PFSK-1 (cell line): ENCODE data around the gene TRIP10.

Experiments
- FOXP2 ChIP-seq: optimal IDR thresholded peaks from 2 replicates; pipeline ENCODE3; 2011; ENCODE audit warnings: borderline replicate concordance, control low read depth, inconsistent platforms; ENCODE audit not compliant: insufficient read depth; ENCODE audit errors: extremely low read length, extremely low read depth
- POLR2AphosphoS5 ChIP-seq: IDR thresholded peaks from 2 replicates; pipeline ENCODE4 v1.6.1; 2012; ENCODE audit warnings: low read depth, mild to moderate bottlenecking, control low read depth, low read length, moderate library complexity
- SIN3A ChIP-seq: IDR thresholded peaks from 2 replicates; pipeline ENCODE4 v1.6.1; 2012; ENCODE audit warnings: mild to moderate bottlenecking, low read length, moderate library complexity, borderline replicate concordance; ENCODE audit not compliant: insufficient read depth
- TAF1 ChIP-seq: IDR thresholded peaks from 2 replicates; pipeline ENCODE4 v1.6.1; 2012; ENCODE audit warnings: low read length, control low read depth, borderline replicate concordance; ENCODE audit not compliant: insufficient read depth
- TF ChIP-seq, protein P1 (sequence below), 2 experiments: IDR thresholded peaks; 2 replicates each; pipeline versions ENCODE4 v1.6.1 to v1.8.0; 2011 to 2012; ENCODE audit warnings: low read depth in 2 of 2, low read length in 2 of 2, control low read depth in 1 of 2, inconsistent platforms in 1 of 2, mild to moderate bottlenecking in 1 of 2, moderate library complexity in 1 of 2; ENCODE audit not compliant: insufficient read depth in 1 of 2

TRIP10 gene

DNA sequence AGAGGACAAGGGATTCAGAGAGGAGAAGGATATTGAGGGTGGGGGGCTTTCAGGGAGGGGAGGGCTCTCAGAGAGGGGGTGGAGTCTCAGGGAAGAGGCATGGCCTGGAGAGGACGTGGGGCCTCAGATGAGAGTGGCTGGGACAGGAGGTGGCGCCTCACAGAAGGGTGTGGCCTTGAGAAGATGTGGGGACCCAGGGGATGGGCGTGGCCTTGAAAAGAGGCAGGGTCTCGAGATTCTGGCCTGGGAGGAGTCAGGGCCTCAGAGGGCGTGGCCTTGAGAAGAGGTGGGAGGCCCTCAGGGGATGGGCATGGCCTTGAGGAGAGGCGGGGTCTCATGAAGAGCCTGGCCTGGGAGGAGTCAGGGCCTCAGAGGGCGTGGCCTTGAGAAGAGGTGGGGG lies 45.8 kb upstream of the TRIP10 start:
- TF ChIP-seq, protein P1, sequence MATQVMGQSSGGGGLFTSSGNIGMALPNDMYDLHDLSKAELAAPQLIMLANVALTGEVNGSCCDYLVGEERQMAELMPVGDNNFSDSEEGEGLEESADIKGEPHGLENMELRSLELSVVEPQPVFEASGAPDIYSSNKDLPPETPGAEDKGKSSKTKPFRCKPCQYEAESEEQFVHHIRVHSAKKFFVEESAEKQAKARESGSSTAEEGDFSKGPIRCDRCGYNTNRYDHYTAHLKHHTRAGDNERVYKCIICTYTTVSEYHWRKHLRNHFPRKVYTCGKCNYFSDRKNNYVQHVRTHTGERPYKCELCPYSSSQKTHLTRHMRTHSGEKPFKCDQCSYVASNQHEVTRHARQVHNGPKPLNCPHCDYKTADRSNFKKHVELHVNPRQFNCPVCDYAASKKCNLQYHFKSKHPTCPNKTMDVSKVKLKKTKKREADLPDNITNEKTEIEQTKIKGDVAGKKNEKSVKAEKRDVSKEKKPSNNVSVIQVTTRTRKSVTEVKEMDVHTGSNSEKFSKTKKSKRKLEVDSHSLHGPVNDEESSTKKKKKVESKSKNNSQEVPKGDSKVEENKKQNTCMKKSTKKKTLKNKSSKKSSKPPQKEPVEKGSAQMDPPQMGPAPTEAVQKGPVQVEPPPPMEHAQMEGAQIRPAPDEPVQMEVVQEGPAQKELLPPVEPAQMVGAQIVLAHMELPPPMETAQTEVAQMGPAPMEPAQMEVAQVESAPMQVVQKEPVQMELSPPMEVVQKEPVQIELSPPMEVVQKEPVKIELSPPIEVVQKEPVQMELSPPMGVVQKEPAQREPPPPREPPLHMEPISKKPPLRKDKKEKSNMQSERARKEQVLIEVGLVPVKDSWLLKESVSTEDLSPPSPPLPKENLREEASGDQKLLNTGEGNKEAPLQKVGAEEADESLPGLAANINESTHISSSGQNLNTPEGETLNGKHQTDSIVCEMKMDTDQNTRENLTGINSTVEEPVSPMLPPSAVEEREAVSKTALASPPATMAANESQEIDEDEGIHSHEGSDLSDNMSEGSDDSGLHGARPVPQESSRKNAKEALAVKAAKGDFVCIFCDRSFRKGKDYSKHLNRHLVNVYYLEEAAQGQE (IDR thresholded peaks at IDR 0.05; ENCODE audit: insufficient read depth in 1 of 2, low read depth in 2 of 2, low read length in 2 of 2) = no peak
- no peak for TF ChIP-seq SIN3A
- no peak for TF ChIP-seq TAF1
- no peak for TF ChIP-seq FOXP2

DNA sequence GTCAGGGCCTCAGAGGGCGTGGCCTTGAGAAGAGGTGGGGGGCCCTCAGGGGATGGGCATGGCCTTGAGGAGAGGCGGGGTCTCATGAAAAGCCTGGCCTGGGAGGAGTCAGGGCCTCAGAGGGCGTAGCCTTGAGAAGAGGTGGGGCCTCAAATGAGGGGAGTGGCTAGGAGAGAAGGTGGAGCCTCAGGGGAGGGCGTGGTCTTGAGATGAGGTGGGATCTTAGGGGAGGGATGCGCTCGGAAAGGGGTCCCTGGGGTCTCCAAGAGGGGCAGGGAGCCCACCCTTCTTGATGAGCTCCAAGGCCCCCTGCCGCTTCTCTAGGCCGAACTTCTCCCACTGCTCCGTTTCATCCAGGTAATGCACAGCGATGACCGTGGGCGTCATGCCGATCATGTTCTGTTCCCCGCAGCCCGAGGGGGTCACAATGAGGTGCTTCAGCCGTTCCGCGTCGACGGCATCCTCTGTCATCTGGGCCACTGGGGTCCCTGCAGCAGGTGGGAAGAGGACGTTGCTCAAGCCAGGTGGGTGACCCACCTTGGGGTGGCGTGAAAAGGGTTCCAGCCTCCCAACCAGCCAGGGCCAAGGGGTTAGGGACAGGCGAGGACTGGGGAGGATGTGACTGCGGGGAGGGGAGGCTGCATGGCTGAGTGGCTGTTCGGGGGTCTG lies 45.2 kb upstream of the TRIP10 start:
- no peak for TF ChIP-seq TAF1
- no peak for TF ChIP-seq SIN3A
- TF ChIP-seq, protein P1 (IDR thresholded peaks at IDR 0.05; ENCODE audit: insufficient read depth in 1 of 2, low read depth in 2 of 2, low read length in 2 of 2) = no peak
- TF ChIP-seq FOXP2 = no peak
- TF ChIP-seq POLR2AphosphoS5 = no peak

DNA sequence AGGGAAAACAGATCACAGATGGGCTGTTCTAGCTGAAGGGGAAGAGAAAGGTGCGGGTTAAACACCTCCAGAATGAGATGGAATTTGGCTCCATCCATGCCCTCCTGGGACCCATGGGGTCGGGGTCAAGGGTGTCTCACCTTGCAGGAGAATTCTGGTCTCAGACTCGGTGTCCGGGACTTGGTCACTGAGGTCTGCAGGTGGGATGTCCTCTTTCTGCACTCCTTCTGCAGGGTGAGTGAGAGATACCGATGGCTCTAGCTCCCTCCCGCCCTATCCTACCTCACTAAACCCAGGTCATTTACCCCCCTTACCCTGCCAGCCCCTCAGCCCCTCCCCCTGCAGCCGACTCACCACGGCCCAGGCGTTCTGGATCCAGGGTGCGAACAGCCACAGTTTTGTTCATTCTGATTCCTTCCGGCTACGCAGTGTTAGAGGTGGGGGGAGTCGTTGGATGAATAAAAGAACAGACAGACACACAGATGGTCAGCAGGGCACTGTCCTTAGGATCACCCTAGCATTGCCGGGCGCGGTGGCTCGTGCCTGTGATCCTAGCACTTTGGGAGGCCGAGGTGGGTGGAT lies 43.1 kb upstream of the TRIP10 start:
- TF ChIP-seq SIN3A (no peak), POLR2AphosphoS5 (no peak), FOXP2 (no peak), TAF1 (no peak)
- TF ChIP-seq, protein P1 (IDR thresholded peaks at IDR 0.05; ENCODE audit: insufficient read depth in 1 of 2, low read depth in 2 of 2, low read length in 2 of 2) = no peak

DNA sequence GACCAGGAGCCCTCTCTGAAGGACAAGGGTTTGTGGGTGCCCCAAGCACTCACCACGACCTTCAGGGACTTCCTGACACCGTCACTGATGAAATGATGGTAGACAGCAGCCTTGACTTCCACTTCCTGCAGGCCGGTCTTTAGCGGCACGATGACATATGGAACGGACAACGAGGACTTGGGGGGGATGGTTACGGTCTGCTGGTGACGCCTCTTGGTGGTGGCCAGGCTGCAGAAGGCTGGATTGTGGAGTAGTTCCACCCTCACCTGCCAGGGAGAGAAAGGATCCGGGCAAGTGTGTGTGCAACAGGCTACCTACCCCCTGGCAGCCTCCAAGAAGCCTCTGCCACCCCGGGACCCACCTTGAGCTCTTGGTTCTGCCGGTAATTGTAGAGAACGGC lies 42.2 kb upstream of the TRIP10 start:
- TF ChIP-seq POLR2AphosphoS5 (no peak), TAF1 (no peak), SIN3A (no peak), FOXP2 (no peak)
- TF ChIP-seq, protein P1 (IDR thresholded peaks at IDR 0.05; ENCODE audit: insufficient read depth in 1 of 2, low read depth in 2 of 2, low read length in 2 of 2) = no peak

DNA sequence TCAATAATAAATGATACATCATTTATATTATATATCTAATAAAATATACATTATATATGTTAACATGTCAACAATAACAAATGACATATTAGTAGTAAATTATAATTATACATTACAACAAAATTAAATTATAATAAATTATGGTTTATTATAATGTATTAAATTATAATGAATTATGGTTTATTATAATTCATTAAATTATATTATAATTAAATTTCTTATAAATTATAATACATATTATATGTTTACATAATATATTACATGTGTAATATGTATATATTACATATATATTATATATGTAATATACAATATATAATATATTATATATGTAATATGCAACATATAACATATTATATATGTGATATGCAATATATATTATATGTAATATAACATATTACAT lies 39.5 kb upstream of the TRIP10 start:
- TF ChIP-seq FOXP2 (no peak), POLR2AphosphoS5 (no peak), SIN3A (no peak), TAF1 (no peak)
- TF ChIP-seq, protein P1 (IDR thresholded peaks at IDR 0.05; ENCODE audit: insufficient read depth in 1 of 2, low read depth in 2 of 2, low read length in 2 of 2) = no peak
